Fibroblast of lung (primary cell): ENCODE data around the gene BABAM2.

Source experiments
- CTCF ChIP-seq, 2 donors: IDR thresholded peaks in 1 of 2; conservative IDR thresholded peaks in 1 of 2; 1 replicate in 1 of 2; 2 replicates in 1 of 2; pipeline ENCODE4 v1.5.1; 2011 to 2012; ENCODE audit warnings: low read length in 2 of 2, control low read depth in 1 of 2, inconsistent platforms in 1 of 2, low read depth in 1 of 2, mild to moderate bottlenecking in 1 of 2
- EZH2 ChIP-seq: IDR thresholded peaks from 2 replicates; pipeline ENCODE4 v1.5.1; 2012; ENCODE audit warnings: low read length, control low read depth, mild to moderate bottlenecking; ENCODE audit errors: missing control alignments

- TF ChIP-seq CTCF (conservative IDR thresholded peaks at IDR 0.05 in 1 of 2, IDR thresholded peaks at IDR 0.05 in 1 of 2; ENCODE audit: low read depth in 1 of 2, low read length in 2 of 2) (no peak), EZH2 (no peak)
Observed at GRCh38 chr2:27889774-27890145, 769 bp upstream of the BABAM2 start.
